AG04449 (cell line): ENCODE results near the gene NDUFA9.

Experiments
- CTCF ChIA-PET: fragments of 350-600 bp; formaldehyde crosslinking; extraction: SDS; loops from one replicate; lab custom pipeline; 2021; ENCODE audit warnings: antibody characterized with exemption; lab: Yijun Ruan, JAX
- POLR2A ChIA-PET: fragments of 400-600, 350-600 bp; formaldehyde crosslinking; extraction: SDS; loops from one replicate; lab custom pipeline; 2020; ENCODE audit warnings: antibody characterized with exemption, inconsistent platforms; lab: Yijun Ruan, JAX
- DNase-seq: peaks from one replicate; pipeline ENCODE4 v3.0.0-alpha.2; 2010; ENCODE audit warnings: low read depth, low spot score
- H3K4me3 ChIP-seq: 2 replicates; pipeline ENCODE4 v1.5.1; 2011; ENCODE audit warnings: low read depth, mild to moderate bottlenecking, control low read depth, low read length
- CTCF ChIP-seq: IDR thresholded peaks from one replicate; pipeline ENCODE4 v1.5.1; 2011; ENCODE audit warnings: mild to moderate bottlenecking, moderate library complexity, low read length, control low read depth, inconsistent platforms; ENCODE audit not compliant: insufficient read depth; ENCODE audit errors: missing control alignments

NDUFA9 gene

GRCh38 chr12:4648501-4649357, at the start of gene NDUFA9, which contains the start of gene AKAP3:
NDUFA9 (plus strand) TSS chr12:4649114; CDS start chr12:4649127, 13 bp downstream.
AKAP3 (minus strand) TSS chr12:4649051; CDS start chr12:4638196, 10,855 bp downstream.
- DNase-seq, result peak; percentile 51
- peak within 1 kb of the TSS; percentile 85 for H3K4me3 ChIP-seq
- POLR2A ChIA-PET, result interaction anchor here (1.4 to 1.6 kb wide), 2 partner anchors 15 to 44 kb away, joined by 6 to 7 read pairs; no protein-coding TSS in a partner anchor
- TF ChIP-seq CTCF, result no peak
- CTCF ChIA-PET, result interaction anchor here (1.1 to 1.2 kb wide), 3 partner anchors 10 to 15 kb away, joined by 3 read pairs; no protein-coding TSS in a partner anchor

DNA sequence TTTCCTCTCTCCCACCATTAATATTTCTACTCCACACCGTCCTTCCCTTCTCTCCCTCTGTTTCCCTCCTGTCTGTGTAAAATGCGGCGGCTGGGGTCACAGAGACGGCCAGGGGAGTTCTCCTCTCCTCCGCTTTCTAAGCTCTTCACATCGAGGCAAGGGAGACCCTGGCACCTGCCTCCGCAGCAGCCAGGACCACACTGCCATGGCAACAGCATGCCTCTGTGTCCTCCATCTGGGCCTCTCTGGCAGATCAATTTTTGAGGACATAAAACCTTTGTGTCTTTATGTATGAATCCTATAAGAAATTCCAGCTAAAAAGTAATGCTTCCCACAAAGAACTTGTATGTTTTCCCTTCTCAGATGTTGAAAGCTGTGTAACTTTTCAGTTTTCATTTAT, 45.5 kb upstream of the NDUFA9 start:
- no peak for DNase-seq
- TF ChIP-seq CTCF, result no peak
- CTCF ChIA-PET, result interaction anchor here (1.2 to 4.6 kb wide), 5 partner anchors 13 to 154 kb away, joined by 3 to 21 read pairs (median 7); no protein-coding TSS in a partner anchor
- POLR2A ChIA-PET, result no interaction called here
- no peak overlapping the region for H3K4me3 ChIP-seq

- ChIA-PET POLR2A (interaction anchor here (0.7 kb wide), 1 partner anchor 45 kb away, joined by 6 read pairs; the partner anchor contains the start of genes AKAP3 and NDUFA9), CTCF (interaction anchor here (0.8 to 4.6 kb wide), 12 partner anchors 10 to 279 kb away, joined by 3 to 21 read pairs (median 6); no protein-coding TSS in a partner anchor)
- no peak overlapping the region for H3K4me3 ChIP-seq
- no peak for TF ChIP-seq CTCF
- no peak for DNase-seq
Observed at GRCh38 chr12:4603946-4604345, 45.0 kb upstream of the NDUFA9 start.

DNA sequence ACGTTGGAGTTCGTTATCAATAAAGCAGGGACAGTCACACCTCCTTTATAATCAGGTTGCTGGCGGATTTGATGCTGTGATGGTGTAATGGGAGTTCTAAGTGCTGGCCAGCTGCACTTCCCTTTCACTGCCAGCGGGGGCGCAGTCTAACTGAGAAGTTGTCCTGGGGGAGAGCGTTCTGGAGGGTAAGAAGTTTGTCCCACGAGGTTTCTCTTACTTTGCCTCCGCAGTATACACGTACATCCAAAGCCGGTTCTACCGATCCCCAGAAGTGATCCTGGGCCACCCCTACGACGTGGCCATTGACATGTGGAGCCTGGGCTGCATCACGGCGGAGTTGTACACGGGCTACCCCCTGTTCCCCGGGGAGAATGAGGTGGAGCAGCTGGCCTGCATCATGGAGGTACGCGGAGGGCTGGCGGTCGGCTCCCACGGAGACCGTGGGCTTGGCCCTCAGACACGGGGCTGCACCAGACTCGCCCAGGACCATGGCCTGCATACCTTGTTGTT, 44.2 kb upstream of the NDUFA9 start:
- CTCF ChIA-PET, result interaction anchor here (0.8 to 4.6 kb wide), 15 partner anchors 9 to 280 kb away, joined by 3 to 21 read pairs (median 6); no protein-coding TSS in a partner anchor
- H3K4me3 ChIP-seq, result peak overlapping the region; percentile 78
- peak; percentile 96 for TF ChIP-seq CTCF
- DNase-seq, result peak; percentile 52
- POLR2A ChIA-PET, result interaction anchor here (0.7 kb wide), 1 partner anchor 44 kb away, joined by 6 read pairs; the partner anchor contains the start of genes AKAP3 and NDUFA9

DNA sequence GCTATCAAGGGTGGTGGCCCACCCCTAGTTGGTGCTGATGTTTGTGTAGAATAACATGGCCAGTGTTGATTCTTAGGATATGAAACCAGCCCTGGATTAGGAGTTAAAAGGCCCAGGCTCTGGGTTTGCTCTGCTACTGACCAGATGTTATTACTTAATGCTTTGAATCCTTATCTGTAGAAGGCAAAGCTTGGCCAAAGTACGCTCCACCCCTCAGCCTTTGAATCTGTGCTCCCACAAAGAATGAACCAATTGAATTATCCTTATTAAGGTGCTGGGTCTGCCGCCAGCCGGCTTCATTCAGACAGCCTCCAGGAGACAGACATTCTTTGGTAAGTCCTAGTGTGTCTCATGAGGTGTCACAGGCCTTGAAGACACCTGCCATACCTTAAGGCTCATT, 41.9 kb upstream of the NDUFA9 start:
- CTCF ChIA-PET, result interaction anchor here (1.2 kb wide), 1 partner anchor 151 kb away, joined by 3 read pairs; no protein-coding TSS in a partner anchor

More for the DNA sequence above, 41.9 kb upstream of the NDUFA9 start:
- POLR2A ChIA-PET, result no interaction called here
- H3K4me3 ChIP-seq, result no peak overlapping the region
- TF ChIP-seq CTCF, result no peak
- DNase-seq, result no peak
